Spleen (tissue), 7 donors: ENCODE measurements around the gene CHD8.

Experiments used
- CTCF ChIP-seq, 11 experiments: fragments of 200-600 bp in 7 of 11; fragments of 450-650 bp in 4 of 11; sonication (generic) in 4 of 11; IDR thresholded peaks in 8 of 11; conservative IDR thresholded peaks in 3 of 11; 1 replicate in 7 of 11; 2 replicates in 4 of 11; pipeline versions ENCODE4 v1.4.0 to v1.8.0; 2016 to 2021; ENCODE audit warnings: antibody characterized with exemption in 11 of 11, inconsistent platforms in 4 of 11, mild to moderate bottlenecking in 1 of 11
- POLR2A ChIP-seq, 3 donors: fragments of 450-650 bp; IDR thresholded peaks; one replicate each; pipeline ENCODE4 v1.5.1; 2017; ENCODE audit warnings: antibody characterized with exemption in 3 of 3, mild to moderate bottlenecking in 1 of 3
- POLR2AphosphoS5 ChIP-seq, 3 donors: sonication (generic); formaldehyde crosslinking; IDR thresholded peaks; one replicate each; pipeline ENCODE4 v1.5.1; 2017; ENCODE audit warnings: antibody characterized with exemption in 3 of 3
- donor health status: DM: no; HTN: no; CAD: no; lungs with moderate emphysema.
- donor health status: DM: no; HTN: no; CAD: no.
- donor health status: DM: no; HTN: no; CAD: no.

GRCh38 chr14:21408147-21408546 is 47.8 kb downstream of the CHD8 start:
- TF ChIP-seq CTCF (IDR thresholded peaks at IDR 0.05 in 8 of 11, conservative IDR thresholded peaks at IDR 0.05 in 3 of 11) (no peak), POLR2AphosphoS5 (IDR thresholded peaks at IDR 0.05) (no peak), POLR2A (IDR thresholded peaks at IDR 0.05) (no peak)
